Rectal smooth muscle tissue (tissue), 1 donor: ENCODE measurements around the gene TMEM200B.

Source experiments
- H3K27ac ChIP-seq: one replicate; pipeline ENCODE4 v1.7.0; 2013; ENCODE audit warnings: low read depth, low read length, inconsistent platforms
- H3K27me3 ChIP-seq: one replicate; pipeline ENCODE4 v1.7.0; 2013; ENCODE audit warnings: low read length; ENCODE audit not compliant: control insufficient read depth, insufficient read depth
- H3K36me3 ChIP-seq: one replicate; pipeline ENCODE4 v1.7.0; 2013; ENCODE audit warnings: low read length; ENCODE audit not compliant: control insufficient read depth, insufficient read depth
- H3K4me1 ChIP-seq: one replicate; pipeline ENCODE4 v1.7.0; 2013; ENCODE audit warnings: low read length; ENCODE audit not compliant: control insufficient read depth, insufficient read depth
- H3K4me3 ChIP-seq: one replicate; pipeline ENCODE4 v1.7.0; 2013; ENCODE audit warnings: low read length
- H3K9ac ChIP-seq: one replicate; pipeline ENCODE4 v1.7.0; 2013; ENCODE audit warnings: low read length

TMEM200B gene

GRCh38 chr1:29123887-29124365 is at the start of gene TMEM200B:
Gene TMEM200B, minus strand, starts transcription at chr1:29123903. Its CDS starts 2,075 bp downstream, at chr1:29121828.
- Histone ChIP-seq H3K27ac (peak within 1 kb of the TSS; percentile 98), H3K36me3 (no peaks in the 10 kb centered on the region), H3K9ac (peak within 1 kb of the TSS; percentile 86), H3K27me3 (peaks cover 11% of the 10 kb centered on the region), H3K4me1 (peaks cover 17% of the 10 kb centered on the region), H3K4me3 (peak within 1 kb of the TSS; percentile 82)

DNA sequence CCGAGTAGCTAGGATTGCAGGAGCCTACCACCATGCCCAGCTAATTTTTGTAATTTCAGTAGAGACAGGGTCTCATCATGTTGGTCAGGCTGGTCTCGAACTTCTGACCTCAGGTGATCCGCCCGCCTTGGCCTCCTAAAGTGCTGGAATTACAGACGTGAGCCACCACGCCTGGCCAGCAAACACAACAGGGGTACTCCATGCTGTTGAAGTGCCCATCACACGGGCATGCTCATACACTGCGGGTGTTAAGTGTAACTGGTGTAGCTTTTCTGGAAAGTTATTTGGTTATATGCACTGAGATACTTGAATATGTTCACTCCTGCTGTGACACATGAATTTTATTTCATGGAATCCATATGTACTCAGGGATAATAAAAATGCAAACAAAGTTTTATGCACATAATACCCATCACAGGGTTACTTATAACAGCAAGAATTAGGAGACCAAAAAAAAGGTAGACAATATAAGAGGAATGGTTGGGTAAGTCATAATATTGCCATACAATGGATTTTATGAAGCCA is 48.8 kb upstream of the TMEM200B start:
- Histone ChIP-seq H3K9ac (no peak overlapping the region), H3K4me1 (peaks cover 12% of the 10 kb centered on the region), H3K36me3 (no peaks in the 10 kb centered on the region), H3K27ac (no peak overlapping the region), H3K27me3 (no peaks in the 10 kb centered on the region), H3K4me3 (no peak overlapping the region)

- Histone ChIP-seq H3K4me1 (peaks cover 10% of the 10 kb centered on the region), H3K9ac (no peak overlapping the region), H3K4me3 (no peak overlapping the region), H3K36me3 (peaks cover 4% of the 10 kb centered on the region), H3K27ac (no peak overlapping the region), H3K27me3 (no peaks in the 10 kb centered on the region)
These were observed 47.8 kb upstream of the TMEM200B start for GRCh38 chr1:29171521-29171920.

GRCh38 chr1:29171089-29171488 is 47.4 kb upstream of the TMEM200B start:
- H3K4me1 ChIP-seq = peaks cover 9% of the 10 kb centered on the region
- H3K27me3 ChIP-seq = no peaks in the 10 kb centered on the region
- no peak overlapping the region for H3K4me3 ChIP-seq
- H3K27ac ChIP-seq = no peak overlapping the region
- no peak overlapping the region for H3K9ac ChIP-seq
- peaks cover 6% of the 10 kb centered on the region for H3K36me3 ChIP-seq

DNA sequence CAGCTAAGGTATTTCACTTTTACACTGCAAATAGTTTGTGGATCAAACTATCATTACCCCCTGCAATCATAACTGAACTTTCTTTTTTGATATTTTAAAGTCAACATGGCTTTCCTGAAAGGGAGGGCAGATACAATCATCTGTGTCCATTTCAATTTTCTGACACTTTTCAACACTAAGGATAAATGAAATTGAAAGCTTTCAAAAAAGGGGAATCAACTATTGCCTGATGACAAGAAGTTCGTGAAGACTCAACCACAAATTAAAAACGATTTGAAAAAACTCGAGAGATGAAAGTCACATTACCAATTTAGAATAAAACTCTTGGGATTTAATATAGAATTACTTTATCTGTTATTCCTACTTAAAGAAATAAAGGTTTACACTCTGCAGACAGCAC is 46.3 kb upstream of the TMEM200B start:
- H3K36me3 ChIP-seq = peaks cover 14% of the 10 kb centered on the region
- no peak overlapping the region for H3K4me3 ChIP-seq
- H3K27ac ChIP-seq = no peak overlapping the region
- peaks cover 9% of the 10 kb centered on the region for H3K4me1 ChIP-seq
- no peaks in the 10 kb centered on the region for H3K27me3 ChIP-seq
- H3K9ac ChIP-seq = no peak overlapping the region

- H3K4me1 ChIP-seq = peaks cover 9% of the 10 kb centered on the region
- no peak overlapping the region for H3K9ac ChIP-seq
- H3K4me3 ChIP-seq = no peak overlapping the region
- H3K27ac ChIP-seq = no peak overlapping the region
- H3K27me3 ChIP-seq = no peaks in the 10 kb centered on the region
- H3K36me3 ChIP-seq = peaks cover 18% of the 10 kb centered on the region
These were observed 44.2 kb upstream of the TMEM200B start for GRCh38 chr1:29167904-29168303.

GRCh38 chr1:29166291-29166878 is 42.7 kb upstream of the TMEM200B start:
- H3K4me3 ChIP-seq = no peak overlapping the region
- peaks cover 18% of the 10 kb centered on the region for H3K36me3 ChIP-seq
- no peak overlapping the region for H3K27ac ChIP-seq
- H3K4me1 ChIP-seq = peaks cover 12% of the 10 kb centered on the region
- no peak overlapping the region for H3K9ac ChIP-seq
- no peaks in the 10 kb centered on the region for H3K27me3 ChIP-seq

DNA sequence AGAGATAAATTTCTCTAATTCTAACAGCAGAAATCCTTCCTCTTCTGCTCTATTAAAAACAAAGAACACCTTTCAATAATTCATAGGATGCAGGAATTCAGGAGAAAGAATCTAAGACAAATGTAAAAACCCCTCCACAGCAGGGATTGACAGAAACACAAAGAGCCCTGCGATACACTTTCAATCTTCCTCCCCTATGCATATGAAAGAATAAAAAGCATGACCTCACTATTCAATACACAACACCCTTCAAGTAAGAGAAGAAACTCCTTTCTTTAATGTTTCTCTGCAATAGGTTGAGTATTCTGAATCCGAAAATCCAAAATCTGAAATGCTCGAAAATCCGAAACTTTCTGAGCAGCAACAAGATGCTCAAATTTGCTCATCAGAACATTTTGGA is 40.9 kb upstream of the TMEM200B start:
- Histone ChIP-seq H3K4me3 (no peak overlapping the region), H3K27ac (no peak overlapping the region), H3K36me3 (peaks cover 22% of the 10 kb centered on the region), H3K4me1 (peaks cover 4% of the 10 kb centered on the region), H3K9ac (no peak overlapping the region), H3K27me3 (no peaks in the 10 kb centered on the region)

- peaks cover 33% of the 10 kb centered on the region for H3K36me3 ChIP-seq
- no peaks in the 10 kb centered on the region for H3K27me3 ChIP-seq
- H3K4me1 ChIP-seq = peaks cover 4% of the 10 kb centered on the region
- no peak overlapping the region for H3K4me3 ChIP-seq
- H3K9ac ChIP-seq = no peak overlapping the region
- no peak overlapping the region for H3K27ac ChIP-seq
These were observed 38.9 kb upstream of the TMEM200B start for GRCh38 chr1:29162476-29163138.

GRCh38 chr1:29162025-29162424 is 38.3 kb upstream of the TMEM200B start:
- H3K4me1 ChIP-seq = peaks cover 8% of the 10 kb centered on the region
- peaks cover 35% of the 10 kb centered on the region for H3K36me3 ChIP-seq
- H3K27me3 ChIP-seq = no peaks in the 10 kb centered on the region
- no peak overlapping the region for H3K4me3 ChIP-seq
- no peak overlapping the region for H3K9ac ChIP-seq
- H3K27ac ChIP-seq = no peak overlapping the region

DNA sequence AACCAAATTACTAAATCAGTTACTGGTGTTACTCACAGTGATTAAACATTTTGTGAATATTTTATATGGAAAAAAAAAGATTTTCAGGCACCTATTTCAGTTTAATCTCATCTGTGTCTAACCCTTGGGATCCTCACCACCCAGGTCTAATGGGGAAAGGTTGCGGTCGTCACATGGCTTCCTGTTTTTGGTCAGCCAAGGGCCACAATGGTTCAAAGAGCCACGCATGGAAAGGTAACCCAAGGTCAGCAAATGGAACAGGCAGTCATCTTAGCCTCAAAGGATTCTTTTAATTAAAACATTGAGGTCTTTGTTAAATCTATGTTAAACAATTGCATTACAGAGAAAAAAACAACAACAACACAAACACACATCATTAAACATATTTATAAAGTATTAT is 36.1 kb upstream of the TMEM200B start:
- H3K4me1 ChIP-seq = peaks cover 14% of the 10 kb centered on the region
- H3K9ac ChIP-seq = no peak overlapping the region
- no peak overlapping the region for H3K4me3 ChIP-seq
- peaks cover 30% of the 10 kb centered on the region for H3K36me3 ChIP-seq
- H3K27me3 ChIP-seq = no peaks in the 10 kb centered on the region
- H3K27ac ChIP-seq = no peak overlapping the region

GRCh38 chr1:29157269-29157601 is 33.5 kb upstream of the TMEM200B start:
- Histone ChIP-seq H3K36me3 (peaks cover 37% of the 10 kb centered on the region), H3K27me3 (no peaks in the 10 kb centered on the region), H3K9ac (no peak overlapping the region), H3K4me1 (peaks cover 11% of the 10 kb centered on the region), H3K27ac (no peak overlapping the region), H3K4me3 (no peak overlapping the region)
